Dedifferentiated amniotic fluid mesenchymal stem cell (primary cell): ENCODE measurements around the gene CZIB.
"Not testable (repeated sequence)": the region's sequence is repeated elsewhere in the genome, so short reads cannot be mapped to it uniquely, and the experiment has no call there.

Experiments used
- DNase-seq: peaks from one replicate; pipeline ENCODE4 v3.0.0-alpha.2; 2016; ENCODE audit errors: extremely low spot score

CZIB gene

DNA sequence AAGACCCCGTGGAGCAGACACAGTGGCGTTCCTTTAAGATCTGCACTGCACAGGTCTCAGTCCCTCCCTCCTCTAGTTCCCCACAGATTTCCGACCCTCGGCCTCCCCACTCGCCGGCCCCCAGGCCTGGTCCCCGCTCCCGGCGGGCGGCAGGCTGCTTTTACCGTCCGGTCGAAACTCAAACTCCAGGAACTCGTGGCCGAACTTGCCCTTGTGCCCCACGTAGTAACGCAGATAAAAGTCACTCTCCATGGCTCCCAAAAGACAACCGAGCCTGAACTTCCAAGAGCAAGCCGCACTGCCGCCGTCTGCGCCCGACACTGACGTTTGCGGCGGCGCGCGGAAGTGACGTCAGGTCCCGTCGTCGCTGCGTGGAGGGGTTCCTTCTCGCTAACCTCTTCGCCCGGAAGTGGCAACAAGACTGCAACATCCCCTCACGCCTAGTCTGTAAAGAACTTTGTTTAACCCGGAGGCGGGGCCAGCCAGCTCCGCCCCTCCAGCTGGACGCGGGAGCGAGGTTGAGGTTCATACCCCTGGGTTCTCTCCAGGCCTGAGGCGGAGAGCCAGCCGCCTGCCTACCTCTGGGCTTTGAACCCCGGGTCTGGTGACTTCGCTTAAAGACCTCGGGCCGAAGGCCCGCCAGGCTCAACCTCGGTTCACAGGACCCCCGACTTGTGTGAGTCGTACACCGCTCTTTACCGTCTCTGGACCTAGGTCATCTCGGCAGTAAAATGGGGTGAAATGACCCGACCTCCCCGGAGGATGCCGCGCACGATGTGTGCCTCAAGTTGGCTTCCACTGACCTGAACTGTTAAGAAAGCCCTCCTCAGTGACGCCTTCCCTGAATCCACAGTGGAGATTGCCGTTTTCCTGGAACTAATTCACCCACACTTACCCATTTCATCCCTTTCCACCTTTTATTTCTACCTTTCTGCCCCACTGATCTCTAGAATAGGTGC, 18.0 kb upstream of the CZIB start, which contains the start of gene MAGOH:
Gene MAGOH, minus strand, starts transcription at position 322 of the 959 bp plus-strand sequence. Its CDS starts 70 bp downstream, at position 252.
- peak; percentile 98 for DNase-seq

DNA sequence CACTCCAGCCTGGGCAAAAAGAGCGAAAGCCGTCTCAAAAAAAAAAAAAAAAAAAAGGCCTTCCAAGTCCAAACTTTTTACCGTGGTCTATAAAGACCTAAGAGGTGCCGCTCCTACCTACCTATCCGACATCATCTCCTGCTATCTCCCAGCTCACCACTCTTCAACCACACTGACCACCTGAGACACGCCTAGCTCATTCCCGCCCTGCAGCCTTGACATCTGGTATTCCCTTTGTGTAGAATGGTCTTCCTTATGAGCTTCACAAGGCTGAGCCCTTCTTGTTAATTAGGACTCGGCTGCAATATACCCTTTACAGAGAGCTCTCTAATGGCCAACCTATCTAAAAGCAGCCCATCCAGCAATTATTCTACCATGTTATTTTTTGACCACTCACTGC, 17.2 kb upstream of the CZIB start:
- no peak for DNase-seq

DNA sequence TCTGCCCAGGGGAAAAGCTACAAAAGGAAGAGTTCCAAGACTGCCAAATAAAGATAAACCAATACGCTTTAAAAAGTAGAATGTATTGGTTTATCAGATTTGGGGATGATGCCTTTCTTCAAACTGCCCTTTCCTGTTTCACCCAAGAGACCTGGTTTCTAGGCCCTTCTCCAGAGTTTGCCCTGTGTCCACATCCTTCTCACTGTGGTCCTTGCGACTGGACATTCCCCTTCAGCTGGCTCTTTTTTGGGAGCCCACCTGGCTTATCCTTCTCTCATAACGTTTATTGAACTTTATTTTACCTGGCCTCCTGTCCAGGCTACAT, 490 bp upstream of the CZIB start:
- no peak for DNase-seq

DNA sequence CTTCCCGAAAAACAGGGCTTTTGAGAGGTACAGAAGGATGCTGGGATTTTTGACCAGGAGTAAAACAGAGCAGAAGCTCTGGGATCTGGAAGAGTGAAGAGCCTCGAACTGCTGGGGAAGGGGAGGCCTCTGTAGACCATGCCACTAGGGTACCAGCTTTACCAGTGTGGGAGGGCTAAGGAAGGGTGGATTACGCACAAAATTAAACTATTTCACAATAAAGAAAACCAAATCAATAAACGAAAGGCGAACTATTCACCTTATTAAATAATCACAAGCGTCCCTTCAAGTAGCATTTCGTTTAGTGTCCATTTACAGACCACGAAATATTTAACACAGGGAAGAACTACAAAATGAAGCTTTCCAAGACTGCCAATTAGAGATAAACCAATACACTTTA, 723 bp downstream of the CZIB start:
- no peak for DNase-seq

DNA sequence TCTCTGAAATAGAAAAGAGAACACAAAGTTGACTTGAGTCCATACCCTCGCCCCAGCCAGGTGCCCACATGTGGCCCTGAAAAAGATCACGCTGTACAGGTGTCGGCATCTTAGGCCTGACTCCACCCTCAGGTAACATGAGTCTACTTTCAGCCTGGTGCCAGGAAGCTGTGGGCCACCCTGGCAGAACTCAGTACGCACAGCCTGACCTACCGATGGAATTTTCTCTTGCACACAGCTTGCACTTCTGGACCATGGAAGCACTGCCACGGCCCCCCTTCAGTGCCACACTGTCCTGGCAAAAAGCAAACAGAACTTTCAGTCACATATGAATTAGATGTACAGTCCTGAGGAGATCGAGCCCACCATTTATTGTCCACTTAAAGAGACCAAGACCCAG, 2.2 kb downstream of the CZIB start:
- DNase-seq, result no peak

DNA sequence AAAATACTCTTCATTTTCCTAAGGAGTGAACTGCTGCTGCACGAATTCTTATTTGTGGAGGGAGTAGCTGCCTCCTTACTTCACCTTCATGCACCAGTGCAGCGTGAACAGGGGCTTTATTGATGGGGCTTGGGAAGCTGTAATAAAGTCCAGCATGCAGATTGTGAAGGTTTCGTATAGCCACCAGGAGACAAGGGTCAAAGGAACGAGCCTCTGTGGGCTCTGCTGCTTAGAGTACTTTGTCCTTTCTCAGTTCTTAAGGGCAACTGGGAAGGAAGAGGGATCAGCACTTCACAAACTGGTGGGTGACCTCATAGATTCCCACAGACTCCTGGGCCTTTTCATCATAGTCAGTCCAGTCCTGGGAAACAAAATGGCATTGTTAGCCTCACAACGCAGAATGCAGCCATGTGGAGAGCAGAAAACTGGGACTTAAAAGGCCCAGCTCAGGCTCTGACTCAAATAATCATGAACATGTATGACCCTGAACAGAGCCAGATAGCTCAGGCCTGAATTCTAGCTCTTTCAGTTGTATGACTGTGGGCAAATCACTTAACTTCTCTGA, 6.0 kb downstream of the CZIB start:
- DNase-seq, result no peak

DNA sequence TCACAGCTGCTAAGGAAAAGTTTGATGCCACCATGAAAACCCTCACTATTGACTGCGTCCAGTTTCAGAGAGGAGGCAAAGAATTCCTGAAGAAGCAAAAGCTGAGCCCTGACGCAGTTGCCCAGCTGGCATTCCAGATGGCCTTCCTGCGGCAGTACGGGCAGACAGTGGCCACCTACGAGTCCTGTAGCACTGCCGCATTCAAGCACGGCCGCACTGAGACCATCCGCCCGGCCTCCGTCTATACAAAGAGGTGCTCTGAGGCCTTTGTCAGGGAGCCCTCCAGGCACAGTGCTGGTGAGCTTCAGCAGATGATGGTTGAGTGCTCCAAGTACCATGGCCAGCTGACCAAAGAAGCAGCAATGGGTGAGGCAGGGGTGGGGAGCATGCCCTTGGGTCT, 9.5 kb downstream of the CZIB start:
- no peak for DNase-seq

DNA sequence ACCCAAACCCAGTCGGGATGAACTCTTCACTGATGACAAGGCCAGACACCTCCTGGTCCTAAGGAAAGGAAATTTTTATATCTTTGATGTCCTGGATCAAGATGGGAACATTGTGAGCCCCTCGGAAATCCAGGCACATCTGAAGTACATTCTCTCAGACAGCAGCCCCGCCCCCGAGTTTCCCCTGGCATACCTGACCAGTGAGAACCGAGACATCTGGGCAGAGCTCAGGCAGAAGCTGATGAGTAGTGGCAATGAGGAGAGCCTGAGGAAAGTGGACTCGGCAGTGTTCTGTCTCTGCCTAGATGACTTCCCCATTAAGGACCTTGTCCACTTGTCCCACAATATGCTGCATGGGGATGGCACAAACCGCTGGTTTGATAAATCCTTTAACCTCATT, 10.1 kb downstream of the CZIB start:
- DNase-seq, result no peak

DNA sequence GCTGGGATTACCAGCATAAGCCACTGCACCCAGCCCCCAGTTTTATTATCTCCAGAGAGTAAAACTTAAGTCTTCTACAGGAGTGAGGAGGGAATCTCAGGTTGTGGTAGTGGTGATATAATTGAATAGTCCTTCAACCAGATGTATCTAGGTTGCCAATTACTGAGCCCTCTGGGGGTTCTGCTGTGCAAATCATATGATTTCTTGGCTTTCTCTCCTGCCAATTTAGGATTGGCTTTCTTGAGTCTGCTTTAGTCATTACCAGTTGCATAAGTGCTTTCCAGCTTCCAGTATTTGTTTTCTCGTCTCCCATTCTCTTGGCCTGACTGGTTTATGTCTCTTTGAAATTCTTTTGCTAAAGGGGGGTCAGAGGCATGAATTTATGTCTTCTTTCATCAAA, 12.7 kb downstream of the CZIB start:
- no peak for DNase-seq

DNA sequence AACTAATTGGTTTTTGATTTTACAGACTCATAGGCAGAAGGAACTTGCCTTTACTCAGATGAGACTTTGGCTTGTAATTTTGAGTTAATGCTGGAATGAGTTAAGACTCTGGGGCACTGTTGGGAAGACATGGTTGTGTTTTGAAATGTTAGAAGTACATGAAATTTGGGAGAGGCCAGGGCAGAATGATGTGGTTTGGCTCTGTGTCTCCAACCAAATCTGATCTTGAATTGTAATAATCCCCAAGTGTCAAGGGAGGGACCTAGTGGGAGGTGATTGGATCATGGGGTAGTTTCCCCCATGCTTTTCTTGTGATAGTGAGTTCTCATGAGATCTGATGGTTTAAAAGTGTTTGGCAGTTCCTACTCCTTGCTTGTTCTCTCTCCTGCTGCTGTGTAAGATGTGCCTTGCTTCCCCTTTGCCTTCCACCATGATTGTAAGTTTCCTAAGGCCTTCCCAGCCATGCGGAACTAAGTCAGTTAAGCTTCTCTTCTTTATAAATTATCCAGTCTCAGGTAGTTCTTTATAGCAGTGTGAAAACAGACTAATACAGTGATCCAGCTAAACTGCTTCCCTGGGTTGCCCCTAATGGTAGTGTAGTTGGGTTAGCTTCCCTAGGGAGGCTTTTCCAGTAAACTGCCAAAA, 13.6 kb downstream of the CZIB start:
- no peak for DNase-seq

DNA sequence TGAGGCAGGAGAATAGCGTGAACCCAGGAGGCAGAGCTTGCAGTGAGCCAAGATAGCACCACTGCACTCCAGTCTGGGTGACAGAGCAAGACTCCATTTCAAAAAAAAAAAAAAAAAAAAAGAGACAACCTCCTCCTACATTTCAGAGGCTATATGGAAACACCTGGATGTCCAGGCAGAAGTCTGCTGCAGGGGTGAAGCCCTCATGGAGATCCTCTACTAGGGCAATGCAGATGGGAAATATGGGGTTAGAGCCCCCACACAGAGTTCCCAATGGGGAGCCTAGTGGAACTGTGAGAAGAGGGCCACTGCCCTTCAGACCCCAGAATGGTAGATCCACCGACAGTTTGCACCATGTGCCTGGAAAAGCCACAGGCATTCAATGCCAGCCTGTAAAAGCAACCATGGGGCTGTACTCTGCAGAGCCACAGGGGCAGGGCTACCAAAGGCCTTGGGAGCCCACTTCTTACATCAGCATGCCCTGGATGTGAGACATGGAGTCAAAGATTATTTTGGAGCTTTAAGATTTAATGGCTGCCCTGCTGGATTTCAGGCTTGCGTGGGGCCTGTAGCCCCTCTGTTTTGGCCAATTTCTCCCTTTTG, 14.2 kb downstream of the CZIB start:
- DNase-seq, result not testable (repeated sequence)

DNA sequence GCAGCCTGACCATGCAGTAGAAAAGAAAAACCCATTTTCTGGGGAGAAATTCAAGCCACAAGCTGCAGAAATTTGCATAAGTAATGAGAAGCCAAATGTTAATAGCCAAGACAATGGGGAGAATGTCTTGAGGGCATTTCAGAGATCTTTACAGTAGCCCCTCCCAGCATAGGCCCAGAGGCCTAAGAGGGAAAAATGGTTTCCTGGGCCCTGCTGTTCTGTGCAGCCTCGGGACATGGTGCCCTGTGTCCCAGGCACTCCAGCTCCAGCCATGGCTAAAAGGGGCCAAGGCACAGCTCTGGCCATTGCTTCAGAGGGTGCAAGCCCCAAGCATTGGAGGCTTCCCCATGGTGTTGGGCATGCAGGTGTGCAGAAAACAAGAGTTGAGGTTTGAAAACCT, 14.9 kb downstream of the CZIB start:
- DNase-seq, result not testable (repeated sequence)

DNA sequence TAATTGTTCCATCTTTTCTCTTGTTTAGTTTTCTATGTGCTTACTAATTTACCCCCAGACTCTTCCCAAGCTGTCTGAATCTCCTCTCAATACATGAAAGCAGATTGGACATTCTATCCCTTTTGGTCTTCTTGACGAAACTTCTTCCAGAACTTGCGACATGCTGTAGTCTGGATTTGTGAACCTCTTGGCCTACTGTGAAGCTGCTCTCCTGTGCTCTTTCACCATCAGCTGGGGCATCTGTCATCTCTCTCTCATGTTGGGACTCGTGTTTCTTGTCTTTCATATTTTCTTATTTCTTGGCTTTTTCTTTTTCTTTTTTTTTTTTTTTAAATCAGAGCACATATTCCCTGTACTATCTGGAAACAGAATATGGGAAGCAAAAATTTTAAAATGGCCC, 17.0 kb downstream of the CZIB start:
- no peak for DNase-seq

DNA sequence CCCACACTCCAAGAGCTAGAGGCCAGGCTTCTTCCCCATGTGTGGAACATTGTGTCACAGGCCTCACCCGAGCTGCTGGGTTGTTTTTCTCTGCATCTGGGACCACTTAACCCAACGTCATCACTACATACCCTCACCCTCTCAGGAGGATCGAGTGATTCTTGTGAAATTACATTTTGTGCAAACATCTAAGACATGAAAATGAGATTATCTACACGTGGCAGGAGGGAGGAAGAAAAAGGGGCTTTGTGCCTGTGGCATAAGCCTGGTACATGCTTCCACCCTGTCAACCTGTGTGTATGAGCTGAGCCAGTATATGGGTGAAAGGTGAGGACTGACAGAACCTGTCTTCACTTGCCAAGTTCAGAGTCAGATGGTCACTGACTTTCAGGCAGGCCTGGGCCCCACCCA, 22.2 kb downstream of the CZIB start:
- DNase-seq, result no peak

DNA sequence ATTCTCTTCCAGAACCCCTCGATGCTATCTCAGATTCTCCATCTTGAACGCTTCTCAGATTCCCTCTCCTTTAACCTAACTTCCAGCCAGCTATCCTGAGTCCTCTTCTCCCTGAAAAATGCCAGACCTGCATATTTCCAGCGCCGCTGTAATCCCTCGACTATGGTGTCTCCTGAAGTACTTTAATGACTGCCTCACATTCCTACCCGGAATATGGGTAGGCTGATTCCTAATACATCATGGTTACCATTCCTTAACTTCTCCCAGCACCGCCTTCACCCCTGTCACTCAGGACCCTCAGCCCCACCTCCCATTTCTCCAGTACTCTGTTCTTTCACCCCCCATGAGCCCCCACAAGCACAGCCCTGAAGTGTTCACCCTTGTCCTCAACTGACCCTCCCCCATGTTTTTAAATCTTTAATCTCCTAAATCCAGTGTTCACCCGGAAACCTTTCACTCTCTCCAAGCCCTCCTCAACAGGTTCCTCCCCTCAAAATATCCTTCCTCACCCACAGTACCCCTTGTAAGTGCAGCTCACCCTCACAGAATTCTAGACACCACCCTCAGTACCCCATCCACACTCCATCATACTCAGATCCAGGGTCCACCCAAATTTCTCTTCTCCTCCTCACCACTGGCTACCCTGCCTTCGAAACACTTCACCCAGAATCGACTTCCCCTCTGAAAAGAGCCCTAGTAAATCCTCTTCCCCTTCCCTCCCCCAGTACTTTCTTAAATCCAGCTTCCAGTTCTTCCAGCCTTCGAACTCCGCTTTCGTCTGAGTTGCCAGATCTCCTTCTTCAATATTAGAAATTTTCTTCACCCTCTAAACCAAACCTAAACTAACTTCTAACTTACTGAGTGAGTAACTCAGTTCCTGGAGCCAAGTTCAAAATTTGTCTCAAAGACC, 22.9 kb downstream of the CZIB start:
- DNase-seq, result peak; percentile 24

DNA sequence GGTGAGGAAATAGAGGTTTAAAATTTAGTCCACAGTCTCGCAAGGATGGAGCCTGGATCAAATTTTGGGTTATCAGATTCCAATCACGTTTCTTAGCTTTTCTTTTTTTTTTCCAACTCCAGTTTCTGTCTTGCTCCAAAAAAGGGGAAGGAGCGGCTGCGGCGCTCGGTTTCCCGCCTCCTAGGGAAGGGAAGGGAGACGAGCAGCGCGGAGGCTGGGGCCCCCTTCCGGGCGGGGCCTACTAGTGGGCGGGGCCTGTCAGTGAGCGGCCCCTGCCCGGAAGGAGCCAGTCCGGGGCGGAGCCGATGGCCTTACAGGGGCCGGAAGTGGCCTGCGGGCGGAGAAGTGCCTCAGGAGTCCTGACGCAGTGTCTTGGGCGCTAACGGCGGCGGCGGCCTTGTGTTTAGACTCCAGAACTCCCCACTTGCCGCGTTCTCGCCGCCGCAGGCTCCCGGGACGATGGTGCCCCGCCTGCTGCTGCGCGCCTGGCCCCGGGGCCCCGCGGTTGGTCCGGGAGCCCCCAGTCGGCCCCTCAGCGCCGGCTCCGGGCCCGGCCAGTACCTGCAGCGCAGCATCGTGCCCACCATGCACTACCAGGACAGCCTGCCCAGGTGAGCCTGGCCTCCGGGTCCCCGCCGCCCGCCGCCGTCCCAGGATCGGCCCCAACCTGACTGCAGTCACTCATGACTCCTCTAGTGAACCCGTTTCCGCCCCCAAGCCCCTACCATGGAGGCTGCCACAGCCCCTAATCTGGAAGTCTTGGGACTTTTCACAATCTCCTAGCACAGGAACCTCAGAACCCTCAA, 23.7 kb downstream of the CZIB start, which contains the start of gene CPT2:
Gene CPT2, plus strand, starts transcription at position 340 of the 806 bp plus-strand sequence. Its CDS starts 120 bp downstream, at position 460.
- peak; percentile 87 for DNase-seq

DNA sequence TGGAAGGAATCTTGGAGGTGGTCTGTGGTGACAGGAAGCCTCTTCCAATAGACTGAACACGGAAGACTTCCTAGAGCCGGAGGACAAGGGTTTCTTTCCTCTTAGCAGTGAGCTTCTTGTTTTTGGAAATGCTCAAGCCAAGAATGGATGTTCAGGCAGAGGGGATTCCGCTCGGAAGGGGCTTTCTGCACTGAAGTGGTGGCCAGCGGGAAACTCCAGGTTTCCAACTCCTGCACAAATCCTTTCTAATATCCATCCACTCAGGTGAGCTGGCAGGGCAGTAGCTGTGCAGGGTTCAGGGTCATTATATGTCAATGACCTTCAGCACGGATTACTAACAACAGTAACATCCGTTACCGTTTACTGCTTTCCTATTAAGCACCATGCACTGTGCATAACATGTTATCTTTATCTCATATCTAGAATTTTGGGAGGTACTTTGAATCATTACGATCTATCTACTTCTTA, 24.4 kb downstream of the CZIB start:
- no peak for DNase-seq

DNA sequence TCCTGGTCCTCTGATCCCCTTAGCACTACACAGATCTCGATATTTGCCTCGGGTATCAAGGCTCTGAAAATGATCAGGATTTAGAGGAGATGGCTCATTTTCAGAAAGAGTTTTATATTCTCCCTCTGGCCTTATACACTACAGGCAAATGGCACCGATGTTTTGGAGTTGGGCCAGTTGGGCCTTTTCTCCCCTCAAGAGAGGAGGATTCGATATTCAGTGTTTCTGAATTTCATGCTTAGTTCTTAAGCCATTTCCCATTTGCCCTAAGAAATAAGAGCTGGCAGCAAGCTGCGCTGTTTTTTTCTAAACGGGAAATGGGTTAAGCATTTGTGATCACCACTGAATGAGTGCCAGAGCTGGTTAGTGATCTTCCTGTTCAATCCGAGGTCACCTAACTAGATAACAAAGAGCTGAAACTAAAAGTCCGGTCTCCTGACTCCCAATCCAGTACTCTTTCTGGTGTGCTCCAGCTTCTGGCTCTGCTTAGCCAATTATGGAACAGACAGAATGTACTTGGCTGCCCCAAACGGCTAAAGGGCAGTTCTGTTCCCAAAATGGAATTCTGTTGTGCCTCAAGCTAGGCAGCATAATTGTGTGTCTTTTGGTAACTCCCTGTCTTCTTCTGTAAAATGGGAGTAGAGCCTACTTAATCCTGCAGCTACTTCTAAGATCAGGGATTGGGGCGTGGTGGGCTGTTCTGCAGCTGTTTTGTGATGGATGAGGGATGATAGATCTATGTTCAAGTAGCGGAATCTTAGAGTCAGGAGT, 25.0 kb downstream of the CZIB start:
- DNase-seq, result no peak

DNA sequence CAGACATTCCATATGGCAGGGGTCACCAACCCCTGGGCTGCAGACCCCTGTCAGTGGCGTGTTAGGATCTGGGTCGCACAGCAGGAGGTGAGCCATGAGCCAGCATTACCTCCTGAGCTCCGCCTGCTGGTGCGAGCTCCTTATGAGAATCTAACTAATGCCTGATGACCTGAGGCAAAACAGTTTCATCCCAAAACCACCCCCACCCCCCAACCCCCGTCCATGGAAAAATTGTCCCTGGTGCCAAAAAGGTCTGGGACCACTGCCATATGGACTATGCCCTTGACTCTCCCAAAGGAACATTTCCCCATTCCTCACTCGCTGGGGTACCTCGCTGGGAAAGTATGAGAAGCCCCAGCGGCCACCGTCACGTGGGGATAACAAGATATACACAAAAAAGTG, 30.2 kb downstream of the CZIB start:
- DNase-seq, result no peak

DNA sequence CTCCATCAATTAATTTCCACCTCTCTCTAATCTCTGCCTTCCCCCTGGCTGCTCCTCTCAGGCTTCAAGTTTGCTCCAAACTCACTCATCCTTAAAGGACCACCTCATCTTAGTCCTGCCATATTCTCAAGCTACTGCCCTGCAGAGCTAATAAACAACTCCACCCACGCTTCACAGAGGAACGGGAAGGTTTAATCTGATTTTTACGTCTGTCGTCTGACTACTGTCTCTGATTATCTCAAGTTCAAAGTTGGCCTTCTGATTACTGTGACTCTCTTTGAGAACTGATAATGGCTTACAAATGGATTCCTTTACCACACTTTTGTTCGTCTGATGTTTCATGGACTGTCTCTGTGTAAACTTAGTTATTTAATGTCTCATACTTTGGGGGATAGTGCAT, 31.4 kb downstream of the CZIB start:
- DNase-seq, result no peak
